Raji (cell line): ENCODE measurements around the gene CISTR.

Experiments
- POLR2A ChIP-seq: IDR thresholded peaks from 2 replicates; pipeline ENCODE4 v1.6.1; 2011; ENCODE audit warnings: low read depth, low read length, control low read depth; ENCODE audit not compliant: insufficient read depth

Gene CISTR

GRCh38 chr12:53752621-53753020 lies 842 bp upstream of the CISTR start:
- no peak for TF ChIP-seq POLR2A

GRCh38 chr12:53752192-53752601 lies 418 bp upstream of the CISTR start:
- no peak for TF ChIP-seq POLR2A

GRCh38 chr12:53750812-53751335 lies 905 bp downstream of the CISTR start:
- TF ChIP-seq POLR2A: no peak; the same call in 1 of the 2 replicates

GRCh38 chr12:53749986-53750811 lies 1.6 kb downstream of the CISTR start:
- no peak for TF ChIP-seq POLR2A

GRCh38 chr12:53748072-53748840 lies 3.5 kb downstream of the CISTR start:
- TF ChIP-seq POLR2A: no peak

GRCh38 chr12:53747095-53747494 lies 4.7 kb downstream of the CISTR start:
- TF ChIP-seq POLR2A: no peak

- TF ChIP-seq POLR2A: no peak
Measured at GRCh38 chr12:53746592-53747092, 5.1 kb downstream of the CISTR start.

- no peak for TF ChIP-seq POLR2A
Measured at GRCh38 chr12:53744751-53745150, 7.0 kb downstream of the CISTR start.

- TF ChIP-seq POLR2A: no peak
Measured at GRCh38 chr12:53744130-53744441, 7.7 kb downstream of the CISTR start.

- TF ChIP-seq POLR2A: no peak
Measured at GRCh38 chr12:53743266-53744129, 8.3 kb downstream of the CISTR start.

GRCh38 chr12:53740130-53740491 lies 11.7 kb downstream of the CISTR start:
- no peak for TF ChIP-seq POLR2A

- no peak for TF ChIP-seq POLR2A
Measured at GRCh38 chr12:53739214-53740129, 12.3 kb downstream of the CISTR start.

- no peak for TF ChIP-seq POLR2A
Measured at GRCh38 chr12:53738406-53739213, 13.2 kb downstream of the CISTR start.
